GM18873 (cell line): Measurements from ENCODE around the gene MT1A.
A peak's percentile ranks its signal among the peaks of the same experiment; 100 is the strongest.

ENCODE experiments used
- ATAC-seq: cut with Tn5 transposase; IDR thresholded peaks from one replicate; pipeline ENCODE4 v1.9.1; 2021; ENCODE audit warnings: mild to moderate bottlenecking, moderate library complexity, moderate number of reproducible peaks; ENCODE audit not compliant: unreplicated experiment, low FRiP score

Gene MT1A

GRCh38 chr16:56630134-56630533 lies 8.3 kb upstream of the MT1A start:
- peak; percentile 63 for ATAC-seq

- no peak for ATAC-seq
Observed at GRCh38 chr16:56631197-56631596, 7.3 kb upstream of the MT1A start.

- ATAC-seq: no peak
Observed at GRCh38 chr16:56631832-56632155, 6.7 kb upstream of the MT1A start.

GRCh38 chr16:56632156-56632847 lies 6.2 kb upstream of the MT1A start, which contains the start of gene MT1M:
TSS of gene MT1M (plus strand) at chr16:56632659. CDS start at chr16:56632732, 73 bp downstream.
- no peak for ATAC-seq

- ATAC-seq: no peak
Observed at GRCh38 chr16:56632848-56633365, 5.6 kb upstream of the MT1A start.

- ATAC-seq: no peak
Observed at GRCh38 chr16:56633535-56633934, 4.9 kb upstream of the MT1A start.

- ATAC-seq: no peak
Observed at GRCh38 chr16:56634715-56635440, 3.6 kb upstream of the MT1A start.

- ATAC-seq: no peak
Observed at GRCh38 chr16:56635441-56635967, 3.0 kb upstream of the MT1A start.

- no peak for ATAC-seq
Observed at GRCh38 chr16:56636616-56637413, 1.7 kb upstream of the MT1A start.

GRCh38 chr16:56639045-56639444 lies 579 bp downstream of the MT1A start:
- no peak for ATAC-seq

- ATAC-seq: no peak
Observed at GRCh38 chr16:56640076-56640475, 1.6 kb downstream of the MT1A start.

- no peak for ATAC-seq
Observed at GRCh38 chr16:56641166-56641565, 2.7 kb downstream of the MT1A start.

GRCh38 chr16:56643080-56643778 lies 4.8 kb downstream of the MT1A start:
- no peak for ATAC-seq

GRCh38 chr16:56643833-56644232 lies 5.4 kb downstream of the MT1A start:
- ATAC-seq: no peak

- no peak for ATAC-seq
Observed at GRCh38 chr16:56645311-56645710, 6.8 kb downstream of the MT1A start.

GRCh38 chr16:56645838-56646237 lies 7.4 kb downstream of the MT1A start:
- no peak for ATAC-seq

GRCh38 chr16:56647641-56648431 lies 9.4 kb downstream of the MT1A start:
- ATAC-seq: no peak

- ATAC-seq: no peak
Observed at GRCh38 chr16:56649271-56649670, 10.8 kb downstream of the MT1A start.

GRCh38 chr16:56649820-56650219 lies 11.4 kb downstream of the MT1A start:
- no peak for ATAC-seq
